ENCODE results near the gene CDK5RAP3.
"Not testable (repeated sequence)": the region's sequence is repeated elsewhere in the genome, so short reads cannot be mapped to it uniquely, and the experiment has no call there.

Gene CDK5RAP3

GRCh38 chr17:48014595-48015111, 43.7 kb downstream of the CDK5RAP3 start:
- WGBS: 73% methylated on average over 8 of the region's 8 CpGs
- H3K27me3 ChIP-seq (ENCODE audit: insufficient read depth, low read length): peaks cover 13% of the 10 kb centered on the region; the same call in 1 of the 2 replicates
- peak overlapping the region; percentile 28; the same call in 1 of the 2 replicates for H3K9ac ChIP-seq (ENCODE audit: low read depth, low read length)
- peaks cover 22% of the 10 kb centered on the region for H3K4me1 ChIP-seq (ENCODE audit: insufficient read depth, low read length)
- no peaks in the 10 kb centered on the region for H3K9me3 ChIP-seq (ENCODE audit: insufficient read depth, low read depth, low read length)
- H3K27ac ChIP-seq (ENCODE audit: low read depth, low read length): no peak overlapping the region; the same call in 1 of the 2 replicates
- H3K4me3 ChIP-seq (ENCODE audit: low read length): no peak overlapping the region
- H3K36me3 ChIP-seq (ENCODE audit: insufficient read depth, low read length): no peaks in the 10 kb centered on the region

- no peak overlapping the region for H3K27ac ChIP-seq (ENCODE audit: low read depth, low read length)
- peaks cover 13% of the 10 kb centered on the region; the same call in 1 of the 2 replicates for H3K27me3 ChIP-seq (ENCODE audit: insufficient read depth, low read length)
- no peak overlapping the region for H3K4me3 ChIP-seq (ENCODE audit: low read length)
- H3K4me1 ChIP-seq (ENCODE audit: insufficient read depth, low read length): peaks cover 22% of the 10 kb centered on the region
- 78% methylated on average over 2 of the region's 2 CpGs for WGBS
- no peaks in the 10 kb centered on the region for H3K36me3 ChIP-seq (ENCODE audit: insufficient read depth, low read length)
- no peak overlapping the region for H3K9ac ChIP-seq (ENCODE audit: low read depth, low read length)
- H3K9me3 ChIP-seq (ENCODE audit: insufficient read depth, low read depth, low read length): no peaks in the 10 kb centered on the region
These were observed 45.2 kb downstream of the CDK5RAP3 start for GRCh38 chr17:48016112-48016511.

GRCh38 chr17:48017817-48018158, 46.9 kb downstream of the CDK5RAP3 start:
- not testable (repeated sequence) for H3K9me3 ChIP-seq (ENCODE audit: insufficient read depth, low read depth, low read length); H3K9ac ChIP-seq (ENCODE audit: low read depth, low read length); H3K27ac ChIP-seq (ENCODE audit: low read depth, low read length); H3K4me3 ChIP-seq (ENCODE audit: low read length); H3K27me3 ChIP-seq (ENCODE audit: insufficient read depth, low read length); H3K36me3 ChIP-seq (ENCODE audit: insufficient read depth, low read length)
- WGBS: 97% methylated on average over 4 of the region's 4 CpGs
- peaks cover 18% of the 10 kb centered on the region for H3K4me1 ChIP-seq (ENCODE audit: insufficient read depth, low read length)

GRCh38 chr17:48021934-48022333, 51.0 kb downstream of the CDK5RAP3 start:
- H3K4me3 ChIP-seq (ENCODE audit: low read length): no peak overlapping the region
- no peak overlapping the region for H3K27ac ChIP-seq (ENCODE audit: low read depth, low read length)
- H3K9me3 ChIP-seq (ENCODE audit: insufficient read depth, low read depth, low read length): no peaks in the 10 kb centered on the region
- no peak overlapping the region for H3K9ac ChIP-seq (ENCODE audit: low read depth, low read length)
- peaks cover 17% of the 10 kb centered on the region for H3K4me1 ChIP-seq (ENCODE audit: insufficient read depth, low read length)
- peaks cover 27% of the 10 kb centered on the region for H3K27me3 ChIP-seq (ENCODE audit: insufficient read depth, low read length)
- no peaks in the 10 kb centered on the region for H3K36me3 ChIP-seq (ENCODE audit: insufficient read depth, low read length)
- WGBS: 93% methylated on average over 4 of the region's 5 CpGs

- Histone ChIP-seq H3K9ac (ENCODE audit: low read depth, low read length) (no peak overlapping the region), H3K27me3 (ENCODE audit: insufficient read depth, low read length) (peaks cover 27% of the 10 kb centered on the region), H3K27ac (ENCODE audit: low read depth, low read length) (no peak overlapping the region), H3K4me1 (ENCODE audit: insufficient read depth, low read length) (peaks cover 17% of the 10 kb centered on the region), H3K4me3 (ENCODE audit: low read length) (peak overlapping the region; percentile 13; the same call in 1 of the 2 replicates), H3K9me3 (ENCODE audit: insufficient read depth, low read depth, low read length) (no peaks in the 10 kb centered on the region), H3K36me3 (ENCODE audit: insufficient read depth, low read length) (no peaks in the 10 kb centered on the region)
- WGBS: 87% methylated on average over 5 of the region's 6 CpGs
These were observed 52.0 kb downstream of the CDK5RAP3 start for GRCh38 chr17:48022901-48023300.

- H3K9ac ChIP-seq (ENCODE audit: low read depth, low read length): peak overlapping the region; percentile 34
- WGBS: under 1% methylated on average over 54 of the region's 54 CpGs
- H3K9me3 ChIP-seq (ENCODE audit: insufficient read depth, low read depth, low read length): no peaks in the 10 kb centered on the region
- H3K27ac ChIP-seq (ENCODE audit: low read depth, low read length): no peak overlapping the region
- H3K4me3 ChIP-seq (ENCODE audit: low read length): peak overlapping the region; percentile 63
- H3K4me1 ChIP-seq (ENCODE audit: insufficient read depth, low read length): peaks cover 17% of the 10 kb centered on the region
- H3K27me3 ChIP-seq (ENCODE audit: insufficient read depth, low read length): peaks cover 27% of the 10 kb centered on the region
- H3K36me3 ChIP-seq (ENCODE audit: insufficient read depth, low read length): no peaks in the 10 kb centered on the region
These were observed 52.7 kb downstream of the CDK5RAP3 start for GRCh38 chr17:48023400-48024148.

- H3K9ac ChIP-seq (ENCODE audit: low read depth, low read length): peak overlapping the region; percentile 34; the same call in 1 of the 2 replicates
- peak overlapping the region; percentile 63 for H3K4me3 ChIP-seq (ENCODE audit: low read length)
- H3K27ac ChIP-seq (ENCODE audit: low read depth, low read length): no peak overlapping the region
These were observed 53.5 kb downstream of the CDK5RAP3 start for GRCh38 chr17:48024149-48025039.

GRCh38 chr17:48025040-48025903, 54.4 kb downstream of the CDK5RAP3 start:
- H3K4me3 ChIP-seq (ENCODE audit: low read length): peak overlapping the region; percentile 63
- peaks cover 17% of the 10 kb centered on the region for H3K4me1 ChIP-seq (ENCODE audit: insufficient read depth, low read length)
- H3K9ac ChIP-seq (ENCODE audit: low read depth, low read length): 0 out of 2 replicates have a peak overlapping the region, but pooled peaks have one; percentile 8
- WGBS: 3% methylated on average over 56 of the region's 56 CpGs
- H3K9me3 ChIP-seq (ENCODE audit: insufficient read depth, low read depth, low read length): no peaks in the 10 kb centered on the region
- H3K27me3 ChIP-seq (ENCODE audit: insufficient read depth, low read length): peaks cover 27% of the 10 kb centered on the region
- H3K36me3 ChIP-seq (ENCODE audit: insufficient read depth, low read length): no peaks in the 10 kb centered on the region
- no peak overlapping the region for H3K27ac ChIP-seq (ENCODE audit: low read depth, low read length)

More at GRCh38 chr17:48024149-48025039, 53.5 kb downstream of the CDK5RAP3 start:
- H3K27me3 ChIP-seq (ENCODE audit: insufficient read depth, low read length): peaks cover 27% of the 10 kb centered on the region
- no peaks in the 10 kb centered on the region for H3K9me3 ChIP-seq (ENCODE audit: insufficient read depth, low read depth, low read length)
- WGBS: 2% methylated on average over 52 of the region's 54 CpGs
- no peaks in the 10 kb centered on the region for H3K36me3 ChIP-seq (ENCODE audit: insufficient read depth, low read length)
- H3K4me1 ChIP-seq (ENCODE audit: insufficient read depth, low read length): peaks cover 17% of the 10 kb centered on the region

GRCh38 chr17:48025904-48026501, 55.1 kb downstream of the CDK5RAP3 start:
- Histone ChIP-seq H3K9me3 (ENCODE audit: insufficient read depth, low read depth, low read length) (no peaks in the 10 kb centered on the region), H3K4me1 (ENCODE audit: insufficient read depth, low read length) (peaks cover 17% of the 10 kb centered on the region), H3K27me3 (ENCODE audit: insufficient read depth, low read length) (peaks cover 27% of the 10 kb centered on the region), H3K4me3 (ENCODE audit: low read length) (peak overlapping the region; percentile 63), H3K36me3 (ENCODE audit: insufficient read depth, low read length) (no peaks in the 10 kb centered on the region), H3K27ac (ENCODE audit: low read depth, low read length) (no peak overlapping the region), H3K9ac (ENCODE audit: low read depth, low read length) (no peak overlapping the region)
- WGBS: 55% methylated on average over 7 of the region's 8 CpGs

All from HUES64 (cell line).